Gastroesophageal sphincter (tissue), 3 donors: ENCODE data around the gene HLA-DPA1.

Experiments used
- CTCF ChIP-seq, 4 experiments: fragments of 200-600 bp in 2 of 4; fragments of 450-650 bp in 2 of 4; sonication (generic) in 1 of 4; IDR thresholded peaks; one replicate each; pipeline ENCODE4 v1.5.1; 2017 to 2019; ENCODE audit warnings: antibody characterized with exemption in 4 of 4, mild to moderate bottlenecking in 2 of 4, moderate library complexity in 2 of 4
- EP300 ChIP-seq: sonication (generic); formaldehyde crosslinking; IDR thresholded peaks from one replicate; pipeline ENCODE4 v1.6.1; 2017; ENCODE audit warnings: antibody characterized with exemption, mild to moderate bottlenecking
- POLR2AphosphoS5 ChIP-seq: sonication (generic); formaldehyde crosslinking; IDR thresholded peaks from one replicate; pipeline ENCODE4 v1.6.1; 2017; ENCODE audit warnings: antibody characterized with exemption

GRCh38 chr6:33053230-33053629 is 20.2 kb downstream of the HLA-DPA1 start:
- TF ChIP-seq CTCF (IDR thresholded peaks at IDR 0.05) (no peak), EP300 (no peak), POLR2AphosphoS5 (no peak)
